Globus pallidus (tissue), 1 donor: ENCODE data around the gene SRP9.
"Not testable (repeated sequence)": the region's sequence is repeated elsewhere in the genome, so short reads cannot be mapped to it uniquely, and the experiment has no call there.

Experiments used
- DNase-seq: peaks from one replicate; pipeline ENCODE4 v3.0.0-alpha.2; 2015; ENCODE audit warnings: low spot score

The SRP9 gene

GRCh38 chr1:225815526-225816178, 38.0 kb downstream of the SRP9 start:
- no peak for DNase-seq

- DNase-seq, result no peak
Measured at GRCh38 chr1:225816643-225817538, 39.3 kb downstream of the SRP9 start.

GRCh38 chr1:225817611-225818061, 40.0 kb downstream of the SRP9 start:
- peak; percentile 91 for DNase-seq

GRCh38 chr1:225818229-225818628, 40.6 kb downstream of the SRP9 start:
- no peak for DNase-seq

- no peak for DNase-seq
Measured at GRCh38 chr1:225819346-225820192, 41.9 kb downstream of the SRP9 start.

GRCh38 chr1:225820522-225821120, 43.0 kb downstream of the SRP9 start:
- no peak for DNase-seq

GRCh38 chr1:225822655-225823403, 45.2 kb downstream of the SRP9 start:
- DNase-seq, result no peak

- no peak for DNase-seq
Measured at GRCh38 chr1:225823811-225824261, 46.2 kb downstream of the SRP9 start.

GRCh38 chr1:225824533-225824941, 46.9 kb downstream of the SRP9 start:
- DNase-seq, result no peak

GRCh38 chr1:225825078-225825477, 47.5 kb downstream of the SRP9 start:
- DNase-seq, result no peak

GRCh38 chr1:225825607-225826007, 48.0 kb downstream of the SRP9 start:
- DNase-seq, result no peak

- DNase-seq, result no peak
Measured at GRCh38 chr1:225827076-225827475, 49.5 kb downstream of the SRP9 start.

GRCh38 chr1:225828706-225829345, 51.2 kb downstream of the SRP9 start:
- no peak for DNase-seq

GRCh38 chr1:225830841-225831240, 53.2 kb downstream of the SRP9 start:
- no peak for DNase-seq

- no peak for DNase-seq
Measured at GRCh38 chr1:225834417-225835329, 57.0 kb downstream of the SRP9 start.

GRCh38 chr1:225835856-225836255, 58.2 kb downstream of the SRP9 start:
- DNase-seq, result no peak

- DNase-seq, result not testable (repeated sequence)
Measured at GRCh38 chr1:225836296-225836695, 58.7 kb downstream of the SRP9 start.

- DNase-seq, result no peak
Measured at GRCh38 chr1:225838793-225839192, 61.2 kb downstream of the SRP9 start.
